ENCODE measurements around the gene ITPR3.

GRCh38 chr6:33613146-33613794 is 7.9 kb upstream of the ITPR3 start:
- TF ChIP-seq CTCF (IDR thresholded peaks at IDR 0.05) = no peak
- TF ChIP-seq POLR2A (IDR thresholded peaks at IDR 0.05) = no peak
- TF ChIP-seq POLR2AphosphoS5 (IDR thresholded peaks at IDR 0.05) = no peak

All from prostate gland (tissue), 2 donors.